Astrocyte of the spinal cord (primary cell): ENCODE data around the gene RASL12.
A peak's percentile ranks its signal among the peaks of the same experiment; 100 is the strongest.

Experiments
- DNase-seq: peaks from one replicate; pipeline ENCODE4 v3.0.0; 2011; ENCODE audit warnings: low read depth, low spot score
- H3K4me3 ChIP-seq: 2 replicates; pipeline ENCODE4 v1.5.1; 2011; ENCODE audit warnings: low read depth, mild to moderate bottlenecking, low read length, moderate library complexity
- in situ Hi-C: cut with HindIII; loops from 2 replicates; pipeline ENCODE4 v1.10.0; 2017; ENCODE audit warnings: low sequenced_read_pairs
- TF ChIP-seq, protein P1 (sequence below): IDR thresholded peaks from 2 replicates; pipeline ENCODE4 v1.5.1; 2012; ENCODE audit warnings: low read depth, mild to moderate bottlenecking, low read length, inconsistent platforms

Gene RASL12

DNA sequence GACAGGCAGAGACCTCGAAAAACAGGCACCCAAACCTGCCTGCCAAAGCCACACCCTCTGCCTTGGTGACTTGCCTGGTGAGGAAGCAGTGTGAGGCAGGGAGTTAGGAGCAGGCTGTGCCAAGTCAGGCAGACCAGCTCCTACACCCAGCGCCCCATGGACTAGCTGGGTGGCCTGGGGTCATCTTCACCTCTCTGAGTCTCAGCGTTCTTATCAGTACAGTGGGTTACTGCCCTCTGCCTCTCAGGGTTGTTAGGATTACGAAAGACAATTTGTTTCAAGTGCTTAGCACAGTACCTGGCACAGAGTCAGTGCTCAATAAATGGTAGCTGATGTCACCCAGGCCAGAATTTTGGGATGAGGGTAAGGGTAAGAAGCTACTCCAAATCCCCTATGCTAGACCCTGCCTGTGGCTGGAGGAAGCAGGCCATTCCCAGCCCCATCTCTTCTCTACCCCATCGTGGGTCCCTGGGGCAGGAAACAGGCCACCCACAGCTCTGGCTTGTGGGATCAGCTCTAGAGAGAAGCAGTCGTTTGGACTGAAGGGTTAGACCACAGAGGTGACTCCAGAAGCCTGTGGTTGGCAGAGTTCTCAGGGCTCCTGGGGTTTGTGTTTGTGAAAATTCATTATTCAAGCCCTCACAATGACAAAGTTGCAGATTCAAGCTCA, 12.5 kb downstream of the RASL12 start:
- TF ChIP-seq, protein P1, sequence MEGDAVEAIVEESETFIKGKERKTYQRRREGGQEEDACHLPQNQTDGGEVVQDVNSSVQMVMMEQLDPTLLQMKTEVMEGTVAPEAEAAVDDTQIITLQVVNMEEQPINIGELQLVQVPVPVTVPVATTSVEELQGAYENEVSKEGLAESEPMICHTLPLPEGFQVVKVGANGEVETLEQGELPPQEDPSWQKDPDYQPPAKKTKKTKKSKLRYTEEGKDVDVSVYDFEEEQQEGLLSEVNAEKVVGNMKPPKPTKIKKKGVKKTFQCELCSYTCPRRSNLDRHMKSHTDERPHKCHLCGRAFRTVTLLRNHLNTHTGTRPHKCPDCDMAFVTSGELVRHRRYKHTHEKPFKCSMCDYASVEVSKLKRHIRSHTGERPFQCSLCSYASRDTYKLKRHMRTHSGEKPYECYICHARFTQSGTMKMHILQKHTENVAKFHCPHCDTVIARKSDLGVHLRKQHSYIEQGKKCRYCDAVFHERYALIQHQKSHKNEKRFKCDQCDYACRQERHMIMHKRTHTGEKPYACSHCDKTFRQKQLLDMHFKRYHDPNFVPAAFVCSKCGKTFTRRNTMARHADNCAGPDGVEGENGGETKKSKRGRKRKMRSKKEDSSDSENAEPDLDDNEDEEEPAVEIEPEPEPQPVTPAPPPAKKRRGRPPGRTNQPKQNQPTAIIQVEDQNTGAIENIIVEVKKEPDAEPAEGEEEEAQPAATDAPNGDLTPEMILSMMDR, result no peak
- in situ Hi-C loops, result no loop called here
- no peak overlapping the region for H3K4me3 ChIP-seq
- DNase-seq, result peak; percentile 50

DNA sequence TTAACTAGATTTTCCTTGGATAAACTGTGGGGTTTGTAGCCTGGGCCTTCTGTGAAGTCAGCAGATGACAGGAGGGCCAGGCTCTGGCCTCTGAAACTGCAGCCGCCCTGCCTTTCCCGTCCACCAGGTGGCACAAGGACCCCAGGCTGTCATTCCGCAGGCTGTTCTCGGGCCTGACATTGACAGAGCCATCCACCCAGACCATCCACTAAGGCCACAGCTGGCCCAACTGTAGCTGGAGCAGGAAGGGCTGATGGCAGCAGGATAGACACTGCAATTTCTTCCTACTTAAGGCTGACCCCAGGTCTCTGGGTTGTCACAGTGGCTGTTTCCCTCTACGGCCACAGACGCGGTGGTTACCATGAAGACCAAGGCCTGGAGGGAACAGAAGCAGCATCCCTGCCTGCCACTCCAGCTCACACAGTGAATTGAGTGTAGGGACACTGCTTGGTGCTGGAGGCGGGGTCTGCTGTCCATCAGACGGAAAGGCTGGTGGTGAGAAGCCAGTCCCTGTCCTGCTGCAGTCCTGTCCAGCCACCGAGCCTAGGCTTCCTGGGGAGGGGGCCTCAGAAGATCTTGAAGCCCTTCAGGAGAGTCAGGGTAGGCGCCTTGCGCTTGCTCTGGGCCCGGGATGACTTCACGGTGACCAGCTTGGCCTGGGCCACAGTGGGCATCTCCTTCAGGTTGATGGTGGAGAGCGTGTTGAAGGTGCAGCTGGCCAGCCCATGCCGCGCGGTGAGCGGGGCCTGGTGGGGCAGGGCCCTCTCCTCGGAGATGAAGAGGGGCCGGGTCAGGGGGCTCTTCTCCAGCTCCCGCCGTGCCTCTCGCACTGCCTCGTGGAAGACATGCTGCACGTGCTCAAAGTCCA, 13.2 kb downstream of the RASL12 start:
- TF ChIP-seq, protein P1, result peak; percentile 99
- in situ Hi-C loops, result no loop called here
- no peak overlapping the region for H3K4me3 ChIP-seq
- peak; percentile 62 for DNase-seq

DNA sequence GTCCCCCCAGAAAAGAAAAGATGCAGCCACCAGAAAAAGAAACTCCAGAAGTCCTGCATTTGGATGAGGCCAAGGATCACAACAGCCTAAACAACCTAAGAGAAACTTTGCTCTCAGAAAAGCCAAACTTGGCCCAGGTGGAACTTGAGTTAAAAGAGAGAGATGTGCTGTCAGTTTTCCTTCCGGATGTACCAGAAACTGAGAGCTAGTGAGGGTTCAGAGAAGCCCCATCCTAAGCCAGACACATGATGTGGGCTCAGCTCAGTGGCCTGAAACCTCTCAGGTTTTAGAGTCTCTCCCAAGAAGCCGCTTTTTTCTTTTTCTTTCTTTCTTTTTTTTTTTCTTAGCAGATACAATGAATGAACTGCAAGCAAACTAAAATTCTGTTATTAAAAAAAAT, 14.8 kb downstream of the RASL12 start:
- no peak overlapping the region for H3K4me3 ChIP-seq
- in situ Hi-C loops, result no loop called here
- TF ChIP-seq, protein P1, result no peak
- DNase-seq, result no peak

DNA sequence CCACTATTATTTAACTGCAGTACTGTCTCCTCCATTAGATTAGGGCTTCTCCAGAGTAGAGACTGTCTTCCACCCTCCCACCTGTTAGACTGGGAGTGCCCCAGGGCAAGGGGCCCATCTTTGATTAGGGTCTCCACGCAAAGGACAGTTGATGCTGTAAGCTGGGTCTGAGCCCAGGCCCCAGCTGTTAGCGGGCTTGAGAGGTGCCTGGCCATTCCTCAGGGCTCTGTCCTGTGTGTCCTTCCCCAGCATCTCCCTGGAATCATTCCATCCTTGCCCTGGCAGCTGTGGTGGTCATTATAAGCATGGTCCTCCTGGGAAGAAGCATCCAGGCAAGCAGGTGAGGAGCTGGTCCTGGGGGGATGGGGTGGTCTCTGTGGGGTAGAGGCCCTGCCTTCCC, 16.5 kb downstream of the RASL12 start:
- DNase-seq, result no peak
- TF ChIP-seq, protein P1, result no peak
- H3K4me3 ChIP-seq, result no peak overlapping the region
- in situ Hi-C loops, result no loop called here

DNA sequence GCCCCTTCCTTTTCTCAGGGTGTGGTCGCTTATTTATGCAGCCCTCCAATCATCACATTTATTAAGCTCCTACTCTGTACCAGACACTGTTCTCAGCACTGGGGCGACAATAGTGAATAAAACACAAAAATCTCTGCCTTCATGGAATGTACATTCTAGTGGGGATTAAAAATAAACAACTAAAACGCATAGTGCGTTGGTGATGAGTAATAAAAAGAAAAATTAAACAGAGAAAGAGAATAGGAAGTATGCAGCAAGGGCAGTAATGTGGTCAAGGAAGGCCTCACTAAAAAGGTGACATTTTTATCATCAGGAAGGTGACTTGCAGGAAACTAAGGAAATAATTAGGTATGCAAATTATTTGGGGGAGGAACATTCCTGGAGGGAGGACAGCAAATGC, 17.5 kb downstream of the RASL12 start:
- TF ChIP-seq, protein P1, result no peak
- DNase-seq, result no peak
- H3K4me3 ChIP-seq, result no peak overlapping the region
- in situ Hi-C loops, result no loop called here

DNA sequence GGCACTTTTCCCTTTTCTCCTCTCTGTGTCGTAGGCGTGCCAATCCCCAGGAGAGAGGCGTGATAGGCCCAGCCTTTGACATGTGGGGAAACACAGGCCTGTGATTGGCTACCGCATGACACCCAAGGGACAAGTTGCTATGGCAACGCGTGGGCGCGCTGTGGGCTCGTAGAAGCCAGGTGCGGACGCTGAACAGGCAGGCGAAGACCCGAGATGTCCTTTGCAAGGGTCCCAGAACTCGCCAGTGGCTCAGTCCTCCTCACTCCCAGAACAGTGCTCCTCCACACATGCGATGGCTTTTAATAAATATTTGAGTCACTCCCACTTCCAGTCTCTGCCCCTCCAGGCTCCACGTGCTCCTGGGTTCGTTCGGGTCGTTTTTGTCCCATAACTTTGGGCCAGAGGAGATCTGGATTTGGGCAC, 18.4 kb downstream of the RASL12 start:
- in situ Hi-C loops, result no loop called here
- peak; percentile 89 for DNase-seq
- H3K4me3 ChIP-seq, result peak overlapping the region; percentile 34
- TF ChIP-seq, protein P1, result no peak
